ENCODE measurements around the gene RPL10L. TPM values are rescaled to one million over a fixed set of nuclear protein-coding genes. Genes with fewer than 3 reads are reported as not detected.

The RPL10L gene
- total RNA-seq, result not detected in 2 replicates

DNA sequence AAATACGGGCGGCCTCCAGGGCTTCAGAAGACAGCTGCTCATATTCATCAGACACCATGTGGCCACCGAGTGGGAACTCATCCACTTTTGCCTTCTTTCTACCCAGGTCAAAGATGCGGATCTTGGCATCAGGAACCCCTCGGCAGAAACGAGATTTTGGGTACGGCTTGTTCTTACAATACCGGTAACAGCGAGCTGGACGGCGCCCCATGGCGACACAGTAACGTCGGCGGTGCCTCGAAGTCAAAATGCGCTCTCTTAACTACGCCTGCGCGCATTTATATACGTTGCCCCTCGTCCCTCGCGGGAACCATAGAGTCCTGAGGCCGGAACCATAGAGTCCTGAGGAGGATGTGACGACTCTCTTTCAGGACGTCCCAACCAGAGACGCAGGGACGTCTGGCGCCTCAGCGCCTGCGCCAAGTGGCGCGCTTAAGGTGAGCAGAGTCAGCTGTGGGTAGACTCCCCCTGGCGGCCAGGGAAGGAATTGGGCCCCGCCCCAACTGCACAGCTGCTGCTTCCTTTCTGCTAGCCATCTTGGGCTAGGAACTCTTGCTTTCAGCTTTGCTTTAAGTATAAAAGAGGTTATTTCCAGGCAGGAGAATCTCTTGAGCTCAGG lies at the start of gene RPL10L:
RPL10L (minus strand) TSS at position 256 of the 619 bp plus-strand sequence; CDS start at position 211, 45 bp downstream.
- Histone ChIP-seq H3K36me3 (ENCODE audit: control insufficient read depth, insufficient read depth, low read length) (no peaks in the 10 kb centered on the region), H3K4me3 (ENCODE audit: low read depth, low read length) (no peak within 1 kb of the TSS), H3K27me3 (ENCODE audit: control insufficient read depth, insufficient read depth, low read length) (no peaks in the 10 kb centered on the region)
- TF ChIP-seq, protein P1, sequence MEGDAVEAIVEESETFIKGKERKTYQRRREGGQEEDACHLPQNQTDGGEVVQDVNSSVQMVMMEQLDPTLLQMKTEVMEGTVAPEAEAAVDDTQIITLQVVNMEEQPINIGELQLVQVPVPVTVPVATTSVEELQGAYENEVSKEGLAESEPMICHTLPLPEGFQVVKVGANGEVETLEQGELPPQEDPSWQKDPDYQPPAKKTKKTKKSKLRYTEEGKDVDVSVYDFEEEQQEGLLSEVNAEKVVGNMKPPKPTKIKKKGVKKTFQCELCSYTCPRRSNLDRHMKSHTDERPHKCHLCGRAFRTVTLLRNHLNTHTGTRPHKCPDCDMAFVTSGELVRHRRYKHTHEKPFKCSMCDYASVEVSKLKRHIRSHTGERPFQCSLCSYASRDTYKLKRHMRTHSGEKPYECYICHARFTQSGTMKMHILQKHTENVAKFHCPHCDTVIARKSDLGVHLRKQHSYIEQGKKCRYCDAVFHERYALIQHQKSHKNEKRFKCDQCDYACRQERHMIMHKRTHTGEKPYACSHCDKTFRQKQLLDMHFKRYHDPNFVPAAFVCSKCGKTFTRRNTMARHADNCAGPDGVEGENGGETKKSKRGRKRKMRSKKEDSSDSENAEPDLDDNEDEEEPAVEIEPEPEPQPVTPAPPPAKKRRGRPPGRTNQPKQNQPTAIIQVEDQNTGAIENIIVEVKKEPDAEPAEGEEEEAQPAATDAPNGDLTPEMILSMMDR (IDR thresholded peaks at IDR 0.05; ENCODE audit: insufficient read depth, low read length, poor library complexity, severe bottlenecking), result peak; percentile 22
- no peak for DNase-seq (ENCODE audit: low read depth)

DNA sequence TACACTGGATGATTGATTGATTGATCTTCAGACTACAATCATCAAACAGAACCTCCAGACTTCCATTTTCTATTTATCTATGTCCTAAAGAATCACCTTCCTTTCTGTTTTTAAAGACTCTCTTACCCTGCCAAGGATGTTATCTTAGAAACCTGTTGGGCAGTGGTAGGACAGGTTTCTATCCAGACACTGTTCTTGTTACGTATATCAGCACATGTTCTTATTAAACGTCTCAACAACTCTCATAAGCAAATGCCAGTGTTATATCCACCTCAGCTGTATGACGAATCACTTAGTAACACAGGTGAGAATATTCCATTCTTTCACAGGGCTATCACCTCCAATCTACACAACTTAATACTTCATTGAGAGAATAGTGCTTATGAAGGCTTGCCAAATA lies 40.2 kb upstream of the RPL10L start:
- DNase-seq (ENCODE audit: low read depth), result no peak
- Histone ChIP-seq H3K27me3 (ENCODE audit: control insufficient read depth, insufficient read depth, low read length) (no peaks in the 10 kb centered on the region), H3K36me3 (ENCODE audit: control insufficient read depth, insufficient read depth, low read length) (no peaks in the 10 kb centered on the region), H3K4me3 (ENCODE audit: low read depth, low read length) (no peak overlapping the region)
- TF ChIP-seq, protein P1 (IDR thresholded peaks at IDR 0.05; ENCODE audit: insufficient read depth, low read length, poor library complexity, severe bottlenecking), result no peak

DNA sequence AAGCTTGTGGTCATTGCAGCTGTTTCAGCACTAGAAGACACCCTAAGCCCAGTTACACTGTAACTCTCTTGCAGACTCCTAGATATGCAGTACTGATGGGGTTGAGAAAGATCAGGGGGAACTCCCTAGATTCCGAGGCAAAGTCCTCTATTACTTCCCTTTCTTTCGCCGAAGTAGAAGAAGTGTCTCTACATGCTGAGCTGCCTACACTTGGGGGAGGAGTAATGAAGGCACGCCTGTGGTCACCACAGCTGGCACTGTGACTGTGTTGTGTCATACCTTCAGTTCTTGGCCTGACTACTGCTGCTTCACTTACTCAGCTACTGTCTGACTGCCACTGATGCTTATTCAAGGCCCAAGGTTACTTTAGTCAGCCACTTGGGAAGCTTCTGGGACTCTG lies 35.1 kb upstream of the RPL10L start:
- no peaks in the 10 kb centered on the region for H3K27me3 ChIP-seq (ENCODE audit: control insufficient read depth, insufficient read depth, low read length)
- no peak for DNase-seq (ENCODE audit: low read depth)
- TF ChIP-seq, protein P1 (IDR thresholded peaks at IDR 0.05; ENCODE audit: insufficient read depth, low read length, poor library complexity, severe bottlenecking), result no peak
- H3K36me3 ChIP-seq (ENCODE audit: control insufficient read depth, insufficient read depth, low read length), result no peaks in the 10 kb centered on the region
- no peak overlapping the region for H3K4me3 ChIP-seq (ENCODE audit: low read depth, low read length)

DNA sequence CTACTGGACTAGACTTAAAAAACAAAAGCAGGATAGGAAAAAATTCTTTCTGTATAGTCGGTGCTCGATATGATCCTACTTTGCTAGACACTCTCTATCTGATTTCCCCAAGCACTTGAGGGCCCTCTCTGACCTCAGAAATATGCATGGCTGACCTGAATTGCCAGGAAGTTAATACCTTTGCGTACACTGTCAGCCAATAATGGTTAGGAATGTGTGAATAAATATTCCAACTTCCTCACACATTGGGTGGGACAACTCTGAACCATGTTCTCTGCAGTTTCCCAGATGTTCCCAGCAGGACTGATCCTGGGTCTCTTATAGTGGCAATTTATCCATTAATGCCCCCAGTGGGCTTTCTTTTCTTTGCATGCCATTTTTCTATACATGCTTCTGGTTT lies 20.5 kb upstream of the RPL10L start:
- no peaks in the 10 kb centered on the region for H3K36me3 ChIP-seq (ENCODE audit: control insufficient read depth, insufficient read depth, low read length)
- TF ChIP-seq, protein P1 (IDR thresholded peaks at IDR 0.05; ENCODE audit: insufficient read depth, low read length, poor library complexity, severe bottlenecking), result no peak
- no peak overlapping the region for H3K4me3 ChIP-seq (ENCODE audit: low read depth, low read length)
- DNase-seq (ENCODE audit: low read depth), result no peak
- no peaks in the 10 kb centered on the region for H3K27me3 ChIP-seq (ENCODE audit: control insufficient read depth, insufficient read depth, low read length)

DNA sequence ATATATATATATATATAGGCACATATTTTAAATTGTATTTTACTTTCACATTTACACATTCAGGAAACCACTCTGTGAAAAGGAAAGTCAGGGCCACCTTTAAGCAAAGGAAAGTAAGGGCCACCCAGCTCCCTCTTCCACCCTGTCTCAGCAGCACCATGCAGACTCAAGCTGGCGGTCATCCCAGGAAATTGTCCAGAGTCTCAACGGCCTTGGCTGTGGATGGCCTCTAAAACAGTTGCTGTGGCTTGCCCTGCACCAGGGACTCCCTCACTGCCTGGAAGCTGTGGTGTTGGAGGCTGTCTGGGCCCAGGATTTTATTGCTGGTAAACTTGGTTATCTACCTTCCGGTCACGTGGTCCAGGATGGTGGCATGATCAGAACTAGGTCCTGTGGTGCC lies 11.8 kb upstream of the RPL10L start:
- TF ChIP-seq, protein P1 (IDR thresholded peaks at IDR 0.05; ENCODE audit: insufficient read depth, low read length, poor library complexity, severe bottlenecking), result no peak
- Histone ChIP-seq H3K27me3 (ENCODE audit: control insufficient read depth, insufficient read depth, low read length) (no peaks in the 10 kb centered on the region), H3K36me3 (ENCODE audit: control insufficient read depth, insufficient read depth, low read length) (no peaks in the 10 kb centered on the region), H3K4me3 (ENCODE audit: low read depth, low read length) (no peak overlapping the region)
- no peak for DNase-seq (ENCODE audit: low read depth)

DNA sequence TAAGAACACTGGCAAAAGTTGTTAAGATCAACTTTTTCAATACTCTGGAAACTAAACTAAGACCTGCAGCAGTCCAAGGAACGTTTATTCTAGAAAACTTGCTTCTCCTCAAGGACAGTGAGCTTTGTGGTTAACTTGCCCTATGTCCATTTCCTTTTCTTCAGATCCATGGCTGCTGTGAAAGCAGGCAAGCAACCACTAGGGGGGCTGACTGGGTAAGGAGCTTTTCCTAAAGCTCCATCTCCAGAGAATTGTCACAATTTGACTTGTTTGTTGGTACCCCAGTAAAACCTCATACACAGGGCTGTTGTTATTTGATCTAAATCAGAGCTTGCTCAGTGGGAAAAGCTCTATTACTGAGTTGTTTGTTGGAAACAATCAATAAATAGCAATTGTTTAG lies 10.1 kb upstream of the RPL10L start:
- no peaks in the 10 kb centered on the region for H3K27me3 ChIP-seq (ENCODE audit: control insufficient read depth, insufficient read depth, low read length)
- no peaks in the 10 kb centered on the region for H3K36me3 ChIP-seq (ENCODE audit: control insufficient read depth, insufficient read depth, low read length)
- no peak for DNase-seq (ENCODE audit: low read depth)
- TF ChIP-seq, protein P1 (IDR thresholded peaks at IDR 0.05; ENCODE audit: insufficient read depth, low read length, poor library complexity, severe bottlenecking), result peak; percentile 51
- H3K4me3 ChIP-seq (ENCODE audit: low read depth, low read length), result no peak overlapping the region
